ENCODE data around the gene MARK1. TPM values are rescaled to one million over a fixed set of nuclear protein-coding genes. Genes with fewer than 3 reads are reported as not detected.

The MARK1 gene
- total RNA-seq, 1 experiment from 2014 or later = 1.8 TPM

DNA sequence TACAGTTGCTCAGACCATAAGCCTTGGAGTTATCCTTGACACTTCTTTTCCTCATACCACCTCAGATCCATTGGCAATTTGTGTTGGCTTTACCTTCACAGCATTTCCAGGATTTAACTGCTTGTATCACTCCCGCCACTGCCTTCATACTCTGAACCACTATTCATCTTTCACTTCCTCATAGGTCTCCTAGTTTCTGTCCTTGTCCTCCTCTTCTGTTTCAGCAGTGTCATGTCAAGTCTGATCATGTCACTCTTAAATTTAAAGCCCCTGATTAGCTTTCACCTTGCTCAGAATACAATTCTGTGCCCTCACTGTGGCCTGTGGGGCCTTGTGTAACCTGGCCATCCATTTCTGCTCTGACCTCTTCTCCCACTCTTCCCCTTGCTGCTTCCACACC is 127.6 kb downstream of the MARK1 start:
- no peaks in the 10 kb centered on the region for H3K9me3 Mint-ChIP-seq (ENCODE audit: low read depth, unreplicated experiment)

DNA sequence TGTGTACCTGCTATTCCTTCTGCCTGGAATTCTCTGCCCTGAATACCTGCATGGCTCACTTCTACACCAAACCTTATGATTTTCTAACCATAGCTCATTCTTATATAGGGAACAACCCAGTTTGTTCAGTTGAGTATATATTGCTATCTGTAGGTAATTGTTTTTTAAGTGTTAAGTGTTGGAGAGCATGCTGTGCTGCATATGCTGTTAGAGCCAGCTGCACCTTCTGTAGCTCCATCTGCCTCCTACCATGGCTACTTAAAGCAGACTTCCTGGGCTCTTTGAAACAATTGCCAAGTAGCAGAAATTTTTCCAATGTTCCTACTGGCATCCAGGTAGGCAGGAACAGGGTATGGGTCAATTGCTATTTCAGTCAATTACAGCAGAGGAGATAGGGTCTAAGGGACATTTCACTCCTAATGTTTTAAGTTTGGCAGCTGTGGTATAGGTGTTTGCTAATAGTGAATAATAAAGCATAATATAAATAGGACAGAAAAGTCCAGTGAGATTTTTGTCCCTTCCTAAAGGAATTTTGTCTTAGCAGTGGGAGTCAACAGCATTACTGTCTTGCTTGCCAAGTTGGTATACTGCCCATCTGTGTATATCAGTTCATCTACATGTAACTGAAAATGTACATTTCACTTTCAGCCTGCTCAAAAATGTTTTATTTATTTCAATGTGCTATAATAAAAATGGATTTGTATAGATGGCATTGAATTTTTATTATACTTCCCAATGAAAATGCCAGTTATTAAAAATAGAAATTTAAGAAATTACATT is 128.2 kb downstream of the MARK1 start:
- H3K27ac Mint-ChIP-seq (ENCODE audit: unreplicated experiment) = no peak overlapping the region
- TF ChIP-seq, protein P1, sequence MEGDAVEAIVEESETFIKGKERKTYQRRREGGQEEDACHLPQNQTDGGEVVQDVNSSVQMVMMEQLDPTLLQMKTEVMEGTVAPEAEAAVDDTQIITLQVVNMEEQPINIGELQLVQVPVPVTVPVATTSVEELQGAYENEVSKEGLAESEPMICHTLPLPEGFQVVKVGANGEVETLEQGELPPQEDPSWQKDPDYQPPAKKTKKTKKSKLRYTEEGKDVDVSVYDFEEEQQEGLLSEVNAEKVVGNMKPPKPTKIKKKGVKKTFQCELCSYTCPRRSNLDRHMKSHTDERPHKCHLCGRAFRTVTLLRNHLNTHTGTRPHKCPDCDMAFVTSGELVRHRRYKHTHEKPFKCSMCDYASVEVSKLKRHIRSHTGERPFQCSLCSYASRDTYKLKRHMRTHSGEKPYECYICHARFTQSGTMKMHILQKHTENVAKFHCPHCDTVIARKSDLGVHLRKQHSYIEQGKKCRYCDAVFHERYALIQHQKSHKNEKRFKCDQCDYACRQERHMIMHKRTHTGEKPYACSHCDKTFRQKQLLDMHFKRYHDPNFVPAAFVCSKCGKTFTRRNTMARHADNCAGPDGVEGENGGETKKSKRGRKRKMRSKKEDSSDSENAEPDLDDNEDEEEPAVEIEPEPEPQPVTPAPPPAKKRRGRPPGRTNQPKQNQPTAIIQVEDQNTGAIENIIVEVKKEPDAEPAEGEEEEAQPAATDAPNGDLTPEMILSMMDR (IDR thresholded peaks at IDR 0.05; ENCODE audit: unreplicated experiment) = no peak
- intact Hi-C loops (cut with micrococcal nuclease; ENCODE audit: unreplicated experiment) = no loop called here
- no peaks in the 10 kb centered on the region for H3K36me3 Mint-ChIP-seq (ENCODE audit: insufficient read depth, unreplicated experiment)
- no TSS peak for BruUV-seq (replicated peaks)
- no peaks in the 10 kb centered on the region for H3K27me3 Mint-ChIP-seq (ENCODE audit: unreplicated experiment)
- H3K4me3 Mint-ChIP-seq (ENCODE audit: low read depth, unreplicated experiment) = no peak overlapping the region
- CTCF ChIA-PET = no interaction called here
- no peaks in the 10 kb centered on the region for H3K4me1 Mint-ChIP-seq (ENCODE audit: low read depth, unreplicated experiment)
- no peaks in the 10 kb centered on the region for H3K9me3 Mint-ChIP-seq (ENCODE audit: low read depth, unreplicated experiment)
- no peak for DNase-seq

More for the DNA sequence above, 127.6 kb downstream of the MARK1 start:
- intact Hi-C loops (cut with micrococcal nuclease; ENCODE audit: unreplicated experiment) = no loop called here
- DNase-seq = no peak
- no TSS peak for BruUV-seq (replicated peaks)
- H3K4me3 Mint-ChIP-seq (ENCODE audit: low read depth, unreplicated experiment) = no peak overlapping the region
- H3K4me1 Mint-ChIP-seq (ENCODE audit: low read depth, unreplicated experiment) = no peaks in the 10 kb centered on the region
- TF ChIP-seq, protein P1 (IDR thresholded peaks at IDR 0.05; ENCODE audit: unreplicated experiment) = no peak
- CTCF ChIA-PET = no interaction called here
- H3K27me3 Mint-ChIP-seq (ENCODE audit: unreplicated experiment) = no peaks in the 10 kb centered on the region
- H3K27ac Mint-ChIP-seq (ENCODE audit: unreplicated experiment) = no peak overlapping the region
- H3K36me3 Mint-ChIP-seq (ENCODE audit: insufficient read depth, unreplicated experiment) = no peaks in the 10 kb centered on the region

DNA sequence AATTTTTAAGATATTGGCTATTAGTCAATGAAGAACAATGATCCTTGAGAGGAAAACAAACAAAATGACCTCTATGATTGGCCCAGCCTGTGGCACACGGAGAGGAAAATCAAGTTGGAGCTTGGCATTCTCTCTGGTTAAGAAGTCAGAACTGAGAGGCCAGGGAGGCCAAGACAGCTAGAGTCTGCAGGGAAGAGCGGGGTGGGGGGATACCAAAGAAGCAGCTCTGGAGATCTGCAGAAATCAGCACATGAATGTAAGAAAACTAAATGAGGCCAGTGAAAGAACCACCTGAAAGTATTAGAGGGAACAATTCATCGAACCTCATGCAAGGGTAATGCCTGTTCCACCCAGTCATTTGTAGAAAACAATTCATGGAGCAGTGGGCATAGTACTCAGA is 138.4 kb downstream of the MARK1 start:
- DNase-seq = no peak
- Mint-ChIP-seq H3K4me1 (ENCODE audit: low read depth, unreplicated experiment) (no peaks in the 10 kb centered on the region), H3K27me3 (ENCODE audit: unreplicated experiment) (no peaks in the 10 kb centered on the region), H3K9me3 (ENCODE audit: low read depth, unreplicated experiment) (peaks cover 3% of the 10 kb centered on the region), H3K36me3 (ENCODE audit: insufficient read depth, unreplicated experiment) (no peaks in the 10 kb centered on the region), H3K27ac (ENCODE audit: unreplicated experiment) (no peak overlapping the region), H3K4me3 (ENCODE audit: low read depth, unreplicated experiment) (no peak overlapping the region)
- intact Hi-C loops (cut with micrococcal nuclease; ENCODE audit: unreplicated experiment) = no loop called here
- CTCF ChIA-PET = interaction anchor here (0.7 kb wide), 1 partner anchor 1705 kb away, joined by 4 read pairs; no protein-coding TSS in a partner anchor
- TF ChIP-seq, protein P1 (IDR thresholded peaks at IDR 0.05; ENCODE audit: unreplicated experiment) = no peak
- BruUV-seq (replicated peaks) = no TSS peak

DNA sequence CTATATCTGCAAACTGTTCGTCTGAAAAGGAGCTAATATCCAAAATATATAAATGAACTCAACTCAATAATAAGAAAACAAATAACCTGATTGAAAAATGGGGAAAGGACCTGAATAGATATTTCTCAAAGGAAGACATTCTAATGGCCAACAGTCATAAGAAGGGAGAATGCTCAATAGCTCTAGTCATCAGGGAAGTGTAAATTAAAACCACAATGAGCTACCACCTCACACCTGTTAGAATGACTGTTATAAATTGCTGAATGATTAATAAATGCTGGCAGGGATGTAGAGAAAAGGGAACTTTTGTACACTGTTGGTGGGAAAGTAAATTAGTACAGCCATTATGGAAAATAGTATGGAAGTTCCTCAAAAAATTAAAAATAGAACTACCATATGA is 141.1 kb downstream of the MARK1 start:
- intact Hi-C loops (cut with micrococcal nuclease; ENCODE audit: unreplicated experiment) = no loop called here
- peaks cover 3% of the 10 kb centered on the region for H3K9me3 Mint-ChIP-seq (ENCODE audit: low read depth, unreplicated experiment)
- H3K4me3 Mint-ChIP-seq (ENCODE audit: low read depth, unreplicated experiment) = no peak overlapping the region
- no peak for DNase-seq
- TF ChIP-seq, protein P1 (IDR thresholded peaks at IDR 0.05; ENCODE audit: unreplicated experiment) = no peak
- no peaks in the 10 kb centered on the region for H3K4me1 Mint-ChIP-seq (ENCODE audit: low read depth, unreplicated experiment)
- no peak overlapping the region for H3K27ac Mint-ChIP-seq (ENCODE audit: unreplicated experiment)
- no TSS peak for BruUV-seq (replicated peaks)
- H3K27me3 Mint-ChIP-seq (ENCODE audit: unreplicated experiment) = no peaks in the 10 kb centered on the region
- H3K36me3 Mint-ChIP-seq (ENCODE audit: insufficient read depth, unreplicated experiment) = no peaks in the 10 kb centered on the region
- CTCF ChIA-PET = interaction anchor here (1.0 kb wide), 1 partner anchor 17 kb away, joined by 3 read pairs; no protein-coding TSS in a partner anchor
